ENCODE measurements around the gene FARP1.

DNA sequence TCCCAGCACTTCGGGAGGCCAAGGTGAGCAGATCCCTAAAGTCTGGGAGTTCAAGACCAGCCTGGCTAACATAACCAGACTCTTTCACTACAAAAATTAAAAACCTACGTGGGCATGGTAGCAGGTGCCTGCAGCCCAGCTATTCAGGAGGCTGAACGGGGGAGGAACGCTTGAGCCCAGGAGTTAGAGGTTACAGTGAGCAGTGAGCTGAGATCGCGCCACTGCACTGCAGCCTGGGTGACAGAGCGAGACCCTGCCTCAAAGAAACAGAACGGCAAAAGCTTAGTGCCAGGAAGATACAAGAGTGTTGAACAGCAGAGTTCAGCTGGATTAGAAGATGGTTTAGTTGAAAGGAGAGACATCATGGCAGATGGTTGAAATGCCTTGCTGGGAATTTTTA is 58.3 kb downstream of the FARP1 start:
- TF ChIP-seq CTCF (conservative IDR thresholded peaks at IDR 0.05) (no peak), ZFX (IDR thresholded peaks at IDR 0.05) (no peak)

Data from C4-2B (cell line).